ENCODE measurements around the gene SLC25A20. TPM values are rescaled to one million over a fixed set of nuclear protein-coding genes. Genes with fewer than 3 reads are reported as not detected.
A peak's percentile ranks its signal among the peaks of the same experiment; 100 is the strongest.

Gene SLC25A20
- total and polyA plus RNA-seq, 11 donors, result 44.6 to 176 (median 65.7) TPM

DNA sequence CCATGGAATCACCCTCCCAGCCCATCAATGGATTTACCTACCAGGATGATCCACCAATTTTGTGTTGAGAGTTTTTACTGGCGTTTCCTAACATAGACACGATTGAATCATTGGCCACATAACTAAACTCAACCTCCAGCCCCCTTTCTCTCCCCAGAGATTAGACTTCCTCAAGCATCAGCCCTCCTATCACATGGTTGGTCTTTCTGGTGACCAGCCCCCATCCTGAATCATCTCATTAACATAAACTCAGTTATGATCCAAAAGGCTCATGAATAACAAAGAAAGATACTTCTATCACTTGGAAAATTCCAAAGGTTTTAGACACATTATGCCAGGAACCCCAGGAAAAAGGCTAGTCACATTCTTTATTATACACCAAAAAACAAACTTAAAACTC, 72.2 kb downstream of the SLC25A20 start:
- no peak overlapping the region for H3K4me3 ChIP-seq
- H3K9me3 ChIP-seq, result no peaks in the 10 kb centered on the region
- DNase-seq, result no peak
- ATAC-seq, result peak in 3 of 4 donors; percentile 48 to 63 (median 50)
- intact Hi-C loops (cut with DNase I), result no loop called here
- H3K27ac ChIP-seq, result no peak overlapping the region
- TF ChIP-seq, protein P1, sequence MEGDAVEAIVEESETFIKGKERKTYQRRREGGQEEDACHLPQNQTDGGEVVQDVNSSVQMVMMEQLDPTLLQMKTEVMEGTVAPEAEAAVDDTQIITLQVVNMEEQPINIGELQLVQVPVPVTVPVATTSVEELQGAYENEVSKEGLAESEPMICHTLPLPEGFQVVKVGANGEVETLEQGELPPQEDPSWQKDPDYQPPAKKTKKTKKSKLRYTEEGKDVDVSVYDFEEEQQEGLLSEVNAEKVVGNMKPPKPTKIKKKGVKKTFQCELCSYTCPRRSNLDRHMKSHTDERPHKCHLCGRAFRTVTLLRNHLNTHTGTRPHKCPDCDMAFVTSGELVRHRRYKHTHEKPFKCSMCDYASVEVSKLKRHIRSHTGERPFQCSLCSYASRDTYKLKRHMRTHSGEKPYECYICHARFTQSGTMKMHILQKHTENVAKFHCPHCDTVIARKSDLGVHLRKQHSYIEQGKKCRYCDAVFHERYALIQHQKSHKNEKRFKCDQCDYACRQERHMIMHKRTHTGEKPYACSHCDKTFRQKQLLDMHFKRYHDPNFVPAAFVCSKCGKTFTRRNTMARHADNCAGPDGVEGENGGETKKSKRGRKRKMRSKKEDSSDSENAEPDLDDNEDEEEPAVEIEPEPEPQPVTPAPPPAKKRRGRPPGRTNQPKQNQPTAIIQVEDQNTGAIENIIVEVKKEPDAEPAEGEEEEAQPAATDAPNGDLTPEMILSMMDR (IDR thresholded peaks at IDR 0.05), result no peak
- no peak for TF ChIP-seq POLR2A (IDR thresholded peaks at IDR 0.05)
- H3K4me1 ChIP-seq, result peaks cover 0 to 32% (median 14%) of the 10 kb centered on the region in 12 donors
- no peaks in the 10 kb centered on the region for H3K27me3 ChIP-seq
- 33 to 55% (median 42%) methylated on average over 2 of the region's 2 CpGs for WGBS, 4 donors
- H3K36me3 ChIP-seq, result no peaks in the 10 kb centered on the region

DNA sequence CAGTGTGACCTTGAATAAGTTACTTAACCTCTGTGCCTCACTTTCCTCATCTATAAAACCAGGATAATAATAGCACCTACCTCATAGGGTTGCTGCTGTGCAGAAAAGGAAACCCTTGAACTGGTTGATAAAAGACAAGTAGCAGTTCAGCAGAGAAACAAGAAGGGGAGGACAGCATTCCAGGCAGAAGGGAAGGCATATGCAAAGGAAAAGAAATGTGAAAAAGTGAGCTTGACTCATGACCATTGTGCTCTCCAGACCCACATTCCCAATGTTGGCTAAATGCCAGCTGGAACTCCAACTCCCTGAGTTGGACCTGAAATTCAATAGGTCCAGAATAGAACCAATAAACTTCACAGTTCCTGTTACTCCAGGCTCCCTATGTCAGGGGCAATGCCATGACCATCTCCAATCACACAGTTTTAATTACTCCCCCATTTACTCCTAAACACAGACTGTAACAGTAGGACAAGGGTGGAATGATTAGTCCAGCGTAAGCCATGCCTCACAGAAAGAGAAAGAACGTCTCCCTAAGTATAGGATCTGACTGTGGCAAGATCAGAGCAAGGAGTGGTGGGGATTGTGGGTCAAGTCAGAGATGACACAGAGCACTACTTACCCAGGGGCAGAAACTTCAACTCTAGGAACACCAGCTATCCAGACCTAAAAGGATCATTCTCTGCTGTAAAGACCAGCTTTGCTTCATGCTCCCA, 77.9 kb downstream of the SLC25A20 start:
- intact Hi-C loops (cut with DNase I), result no loop called here
- Histone ChIP-seq H3K9me3 (no peaks in the 10 kb centered on the region), H3K27ac (peak overlapping the region in 9 of 12 donors; percentile 5 to 63 (median 41)), H3K36me3 (peaks cover 0 to 5% (median 0%) of the 10 kb centered on the region in 9 donors), H3K27me3 (no peaks in the 10 kb centered on the region), H3K4me1 (peaks cover 0 to 29% (median 19%) of the 10 kb centered on the region in 12 donors), H3K4me3 (no peak overlapping the region)
- TF ChIP-seq POLR2A (IDR thresholded peaks at IDR 0.05), result no peak
- TF ChIP-seq, protein P1 (IDR thresholded peaks at IDR 0.05), result no peak
- 50 to 65% (median 56%) methylated on average over 2 of the region's 2 CpGs for WGBS, 4 donors
- DNase-seq (peak in 2 of 5 donors; percentile 16 to 29), ATAC-seq (peak; percentile 22 to 75 (median 69))

DNA sequence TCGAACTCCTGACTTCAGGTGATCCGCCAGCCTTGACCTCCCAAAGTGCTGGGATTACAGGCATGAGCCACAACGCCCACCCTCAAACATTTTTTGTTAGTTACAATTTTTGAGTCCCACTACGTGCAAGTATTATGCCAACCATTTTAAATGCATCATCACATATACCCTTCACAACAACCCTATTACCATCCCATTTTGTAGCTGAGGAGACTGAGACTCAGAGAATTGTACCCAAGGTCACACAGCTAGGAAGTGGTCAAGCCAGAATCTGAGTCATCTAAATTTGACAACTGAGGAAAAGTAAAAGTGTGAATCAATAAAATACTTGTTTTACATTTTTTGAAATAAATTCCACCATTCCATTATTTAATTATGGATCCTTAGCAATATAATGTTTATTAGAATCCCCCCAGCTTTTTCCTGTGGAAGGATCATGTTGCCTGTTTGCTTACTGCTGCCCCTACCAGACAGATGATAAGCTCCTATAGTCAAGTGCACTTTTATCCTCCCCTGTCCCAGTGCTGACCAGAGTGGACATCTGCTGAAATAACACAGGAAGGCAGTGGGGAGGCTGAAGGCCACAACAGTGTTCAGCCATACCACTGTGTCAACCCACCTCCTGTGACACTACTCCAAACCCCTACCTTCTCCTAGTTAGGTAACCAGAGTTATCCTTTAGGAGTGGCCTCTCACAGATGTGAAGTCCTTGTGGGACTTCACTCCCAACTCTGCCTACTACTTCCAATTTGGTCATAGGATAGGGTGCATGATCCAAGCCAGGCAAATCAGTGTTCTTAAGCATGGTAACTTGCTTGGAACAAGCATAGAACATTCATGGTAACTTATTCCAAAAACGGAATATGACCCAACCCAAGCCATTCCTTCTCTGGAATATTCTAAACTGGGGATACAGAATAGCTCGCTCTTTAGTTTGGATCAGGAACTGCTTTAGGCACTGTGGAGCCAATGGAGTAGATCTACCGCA, 79.2 kb downstream of the SLC25A20 start:
- WGBS, 4 donors, result 89 to 95% (median 92%) methylated on average over 7 of the region's 7 CpGs
- Histone ChIP-seq H3K36me3 (peaks cover 0 to 5% (median 0%) of the 10 kb centered on the region in 9 donors), H3K27ac (peak overlapping the region in 7 of 12 donors; percentile 5 to 63 (median 39)), H3K27me3 (no peaks in the 10 kb centered on the region), H3K9me3 (no peaks in the 10 kb centered on the region), H3K4me3 (no peak overlapping the region), H3K4me1 (peaks cover 0 to 29% (median 19%) of the 10 kb centered on the region in 12 donors)
- intact Hi-C loops (cut with DNase I), result no loop called here
- peak in 1 of 4 donors; percentile 42 for ATAC-seq
- TF ChIP-seq POLR2A (IDR thresholded peaks at IDR 0.05), result no peak
- TF ChIP-seq, protein P1 (IDR thresholded peaks at IDR 0.05), result no peak
- DNase-seq, result no peak

DNA sequence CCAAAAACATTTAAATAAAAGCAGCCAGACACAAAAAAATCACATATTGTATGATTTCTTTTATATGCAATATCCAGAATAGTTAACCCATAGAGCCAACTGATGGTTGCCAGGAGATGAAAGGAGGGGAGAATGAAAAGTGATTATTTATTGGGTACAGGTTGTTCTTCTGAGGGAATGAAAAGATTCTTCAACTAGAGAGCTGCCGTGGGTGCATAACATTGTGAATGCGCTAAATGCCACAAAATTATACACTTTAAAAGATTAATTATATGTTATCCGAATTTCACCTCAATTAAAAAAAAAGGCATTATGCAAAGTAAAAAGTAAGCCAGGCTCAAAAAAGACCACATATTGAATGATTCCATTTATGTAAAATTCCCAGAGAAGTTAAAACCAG, 87.2 kb downstream of the SLC25A20 start:
- intact Hi-C loops (cut with DNase I), result no loop called here
- no peak for DNase-seq
- WGBS, 4 donors, result 77 to 94% (median 93%) methylated on average over 3 of the region's 3 CpGs
- no peaks in the 10 kb centered on the region for H3K27me3 ChIP-seq
- peak overlapping the region in 1 of 12 donors; percentile 50 for H3K27ac ChIP-seq
- H3K4me1 ChIP-seq, result peaks cover 0 to 25% (median 0%) of the 10 kb centered on the region in 12 donors
- no peak overlapping the region for H3K4me3 ChIP-seq
- H3K36me3 ChIP-seq, result no peaks in the 10 kb centered on the region
- TF ChIP-seq, protein P1 (IDR thresholded peaks at IDR 0.05), result no peak
- no peak for TF ChIP-seq POLR2A (IDR thresholded peaks at IDR 0.05)
- ATAC-seq, result no peak
- H3K9me3 ChIP-seq, result no peaks in the 10 kb centered on the region

All from heart left ventricle (tissue), 16 donors.